GM23338 (cell line): ENCODE data around the gene SBSN. TPM values are rescaled to one million over a fixed set of nuclear protein-coding genes. Genes with fewer than 3 reads are reported as not detected.

Experiments used
- ATAC-seq: fragments of 200-7000 bp; cut with Tn5 transposase; 3 replicates; pipeline ENCODE4 v1.9.1; 2020
- DNase-seq: peaks from one replicate; pipeline ENCODE4 v3.0.0-alpha.2; 2015; ENCODE audit warnings: low spot score
- H2AFZ ChIP-seq: fragments of 200-600 bp; sonication (generic); 2 replicates; pipeline ENCODE4 v1.8.0; 2016; ENCODE audit warnings: antibody characterized with exemption, mild to moderate bottlenecking, moderate library complexity
- H3F3A ChIP-seq: fragments of 200-600 bp; sonication (generic); replicated peaks from 2 replicates; pipeline ENCODE4 v1.8.0; 2017; ENCODE audit warnings: antibody characterized with exemption, mixed run types, low read depth
- H3K27ac ChIP-seq: fragments of 200-600 bp; sonication (generic); 2 replicates; pipeline ENCODE4 v1.6.1; 2016; ENCODE audit warnings: low read depth
- H3K27me3 ChIP-seq: fragments of 200-600 bp; sonication (generic); 2 replicates; pipeline ENCODE4 v1.8.0; 2016; ENCODE audit warnings: mild to moderate bottlenecking, mixed run types, moderate library complexity; ENCODE audit not compliant: insufficient read depth
- H3K36me3 ChIP-seq: fragments of 200-600 bp; sonication (generic); 2 replicates; pipeline ENCODE4 v1.8.0; 2016; ENCODE audit warnings: mild to moderate bottlenecking; ENCODE audit not compliant: insufficient read depth
- H3K4me1 ChIP-seq: fragments of 200-600 bp; sonication (generic); 2 replicates; pipeline ENCODE4 v1.8.0; 2016; ENCODE audit warnings: mild to moderate bottlenecking, moderate library complexity; ENCODE audit not compliant: insufficient read depth
- H3K4me2 ChIP-seq: fragments of 200-600 bp; sonication (generic); 2 replicates; pipeline ENCODE4 v1.7.1; 2017; ENCODE audit warnings: mixed run types
- H3K4me3 ChIP-seq: fragments of 200-600 bp; sonication (generic); 2 replicates; pipeline ENCODE4 v1.6.1; 2016; ENCODE audit warnings: mixed run types
- H3K79me2 ChIP-seq: fragments of 200-600 bp; sonication (generic); replicated peaks from 2 replicates; pipeline ENCODE4 v1.8.0; 2017; ENCODE audit warnings: mild to moderate bottlenecking; ENCODE audit not compliant: insufficient read depth
- H3K9me2 ChIP-seq: fragments of 200-600 bp; sonication (generic); 2 replicates; pipeline ENCODE4 v1.8.0; 2017; ENCODE audit not compliant: insufficient read depth
- H4K20me1 ChIP-seq: fragments of 200-600 bp; sonication (generic); replicated peaks from 2 replicates; pipeline ENCODE4 v1.8.0; 2017; ENCODE audit warnings: mild to moderate bottlenecking; ENCODE audit not compliant: insufficient read depth
- H3K27ac Mint-ChIP-seq: 2 replicates; pipeline ENCODE4 v1.8.0; 2020; ENCODE audit warnings: inconsistent platforms, mild to moderate bottlenecking, moderate library complexity, mixed read lengths
- H3K27me3 Mint-ChIP-seq: 3 replicates; pipeline ENCODE4 v1.8.0; 2022; ENCODE audit warnings: low read depth, mild to moderate bottlenecking, moderate library complexity, mixed read lengths, inconsistent platforms; ENCODE audit not compliant: insufficient read depth, poor library complexity
- H3K36me3 Mint-ChIP-seq: 3 replicates; pipeline ENCODE4 v1.8.0; 2021; ENCODE audit warnings: low read depth, mild to moderate bottlenecking, inconsistent platforms, moderate library complexity, mixed read lengths
- H3K4me1 Mint-ChIP-seq: 3 replicates; pipeline ENCODE4 v1.8.0; 2020; ENCODE audit warnings: mild to moderate bottlenecking, inconsistent platforms, mixed read lengths
- H3K4me3 Mint-ChIP-seq: 3 replicates; pipeline ENCODE4 v1.8.0; 2021; ENCODE audit warnings: moderate library complexity, mild to moderate bottlenecking, inconsistent platforms, mixed read lengths
- H3K9me3 Mint-ChIP-seq: 3 replicates; pipeline ENCODE4 v1.8.0; 2020; ENCODE audit warnings: moderate library complexity, mild to moderate bottlenecking, inconsistent platforms, mixed read lengths
- CREB1 ChIP-seq: fragments of 250-450 bp; sonication (Bioruptor Pico); IDR thresholded peaks from 2 replicates; pipeline ENCODE4 v1.5.0; 2020; ENCODE audit warnings: low read depth, mild to moderate bottlenecking, moderate library complexity
- CTCF ChIP-seq, 2 experiments: fragments of 200-600 bp in 1 of 2; sonication (generic) in 1 of 2; conservative IDR thresholded peaks; 2 replicates each; pipeline versions ENCODE4 v1.5.1 to v1.6.1; 2016 to 2017; ENCODE audit warnings: antibody characterized with exemption in 2 of 2, low read depth in 2 of 2, mild to moderate bottlenecking in 2 of 2, moderate library complexity in 1 of 2
- ETS1 ChIP-seq: IDR thresholded peaks from 2 replicates; pipeline ENCODE4 v1.6.1; 2016; ENCODE audit warnings: antibody characterized with exemption
- EZH2 ChIP-seq: fragments of 200-600 bp; sonication (generic); IDR thresholded peaks from one replicate; pipeline ENCODE4 v1.8.0; 2017; ENCODE audit warnings: antibody characterized with exemption, mild to moderate bottlenecking, low read depth; ENCODE audit not compliant: unreplicated experiment
- EZH2phosphoT487 ChIP-seq: fragments of 200-600 bp; sonication (generic); IDR thresholded peaks from one replicate; pipeline ENCODE4 v1.8.1; 2018; ENCODE audit warnings: antibody characterized with exemption; ENCODE audit not compliant: unreplicated experiment
- JUNB ChIP-seq: IDR thresholded peaks from one replicate; pipeline ENCODE4 v1.6.1; 2016; ENCODE audit warnings: antibody characterized with exemption; ENCODE audit not compliant: unreplicated experiment
- NANOG ChIP-seq: IDR thresholded peaks from 2 replicates; pipeline ENCODE4 v1.6.1; 2016; ENCODE audit warnings: antibody characterized with exemption, borderline replicate concordance
- POLR2AphosphoS5 ChIP-seq: IDR thresholded peaks from 2 replicates; pipeline ENCODE4 v1.6.1; 2016; ENCODE audit warnings: antibody characterized with exemption, low read depth
- REST ChIP-seq: IDR thresholded peaks from one replicate; pipeline ENCODE4 v1.6.1; 2018; ENCODE audit warnings: antibody characterized with exemption; ENCODE audit not compliant: unreplicated experiment
- STAT1 ChIP-seq: IDR thresholded peaks from one replicate; pipeline ENCODE4 v1.6.1; 2016; ENCODE audit warnings: antibody characterized with exemption; ENCODE audit not compliant: unreplicated experiment
- ZNF114 ChIP-seq: fragments of 250-450 bp; sonication (Bioruptor Pico); IDR thresholded peaks from 2 replicates; pipeline ENCODE4 v1.5.0; 2020; ENCODE audit warnings: mild to moderate bottlenecking, moderate library complexity
- ZNF331 ChIP-seq: fragments of 250-450 bp; sonication (Bioruptor Pico); IDR thresholded peaks from 2 replicates; pipeline ENCODE4 v1.5.0; 2020; ENCODE audit warnings: low read depth, mild to moderate bottlenecking, moderate library complexity
- ZNF462 ChIP-seq: fragments of 250-450 bp; sonication (Bioruptor Pico); IDR thresholded peaks from 2 replicates; pipeline ENCODE4 v1.5.0; 2020; ENCODE audit warnings: mild to moderate bottlenecking, moderate library complexity
- polyA plus RNA-seq: library from polyadenylated mRNA; unstranded; fragments of >200 nt; fragmentation: Nextera tagmentation; extraction: Ambion mirVana; gene quantifications from 2 replicates; pipeline ENCODE4 v1.2.1, GENCODE V29; 2016
- total RNA-seq: library from RNA; depleted of rRNA; stranded (reverse); fragments of >200 nt; shearing (Covaris generic); gene quantifications from 2 replicates; pipeline ENCODE4 v1.2.3, GENCODE V29; 2014

The SBSN gene
- total and polyA plus RNA-seq, 2 experiments from 2014 or later = 0.39 TPM; not detected in 1

- DNase-seq (no peak), ATAC-seq (no peak)
- Mint-ChIP-seq H3K27ac (no peak overlapping the region), H3K4me1 (peaks cover 35% of the 10 kb centered on the region; the same call in 2 of the 3 replicates), H3K27me3 (peaks cover 8% of the 10 kb centered on the region), H3K4me3 (no peak overlapping the region), H3K9me3 (no peaks in the 10 kb centered on the region), H3K36me3 (peaks cover 42% of the 10 kb centered on the region)
- no peaks in the 10 kb centered on the region for H3K27me3 ChIP-seq
- no peak overlapping the region for H3K4me2 ChIP-seq
- no peaks in the 10 kb centered on the region; the same call in 1 of the 2 replicates for H4K20me1 ChIP-seq
- TF ChIP-seq CREB1 (CRISPR knock-in tag) (no peak), ZNF462 (CRISPR knock-in tag) (no peak), NANOG (no peak), REST (no peak), EZH2phosphoT487 (no peak), POLR2AphosphoS5 (no peak), CTCF (conservative IDR thresholded peaks at IDR 0.05; ENCODE audit: low read depth in 2 of 2) (no peak), JUNB (no peak), EZH2 (no peak), ETS1 (no peak), STAT1 (no peak), ZNF331 (CRISPR knock-in tag) (no peak), ZNF114 (CRISPR knock-in tag) (no peak)
- H3K4me3 ChIP-seq = no peak overlapping the region
- H3F3A ChIP-seq = peaks cover 9% of the 10 kb centered on the region; the same call in 1 of the 2 replicates
- H3K79me2 ChIP-seq = peaks cover 10% of the 10 kb centered on the region
- H3K4me1 ChIP-seq = peaks cover 18% of the 10 kb centered on the region
- H3K27ac ChIP-seq = no peak overlapping the region
- peaks cover 7% of the 10 kb centered on the region; the same call in 1 of the 2 replicates for H3K36me3 ChIP-seq
- H2AFZ ChIP-seq = no peak overlapping the region
- H3K9me2 ChIP-seq = no peaks in the 10 kb centered on the region
Observed at GRCh38 chr19:35539850-35540249, 11.7 kb upstream of the SBSN start.
